ENCODE data around the gene MMP24OS. TPM values are rescaled to one million over a fixed set of nuclear protein-coding genes. Genes with fewer than 3 reads are reported as not detected.
"Not testable (repeated sequence)": the region's sequence is repeated elsewhere in the genome, so short reads cannot be mapped to it uniquely, and the experiment has no call there.

The MMP24OS gene
- total RNA-seq, 1 experiment from 2014 or later: 10.4 TPM

GRCh38 chr20:35275741-35276251, 2.1 kb downstream of the MMP24OS start:
- DNase-seq (ENCODE audit: low spot score): no peak

GRCh38 chr20:35274172-35275092, 3.5 kb downstream of the MMP24OS start:
- no peak for DNase-seq (ENCODE audit: low spot score)

DNA sequence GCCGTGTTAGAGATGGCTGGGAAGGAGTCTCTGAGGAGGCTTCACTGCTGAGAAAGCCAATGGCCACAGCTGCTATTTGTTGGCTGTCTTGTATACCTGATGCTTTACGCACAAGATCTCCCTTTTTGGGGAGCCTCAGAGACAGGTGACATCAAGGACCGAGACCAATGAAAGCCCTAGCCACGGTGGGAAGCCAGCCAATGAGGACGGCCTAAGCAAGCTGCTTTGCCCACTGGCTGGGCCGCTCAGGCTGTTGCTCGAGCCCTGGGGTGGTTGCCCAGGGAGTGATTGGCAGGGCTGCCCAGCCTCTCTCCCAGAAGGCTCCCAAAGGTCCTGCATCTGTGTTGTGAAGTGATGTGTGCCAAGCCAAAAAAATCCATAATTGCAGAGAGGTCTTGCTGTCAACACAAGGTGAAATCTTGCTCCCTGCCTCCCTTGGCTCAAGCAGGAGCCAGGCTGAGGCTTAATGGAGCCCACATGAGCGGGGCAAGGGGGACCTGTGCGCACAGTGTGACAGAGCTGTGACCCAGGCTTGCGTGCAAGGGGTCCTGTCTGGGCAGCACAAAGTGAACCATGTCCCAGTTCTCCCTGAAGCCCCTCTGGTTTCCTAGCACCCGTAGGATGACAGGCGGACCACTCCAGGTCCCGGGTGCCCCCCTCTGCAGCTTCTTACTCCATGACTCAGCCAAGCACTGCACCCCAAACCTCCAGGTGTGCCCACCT, 4.3 kb downstream of the MMP24OS start:
- DNase-seq (ENCODE audit: low spot score): no peak

- DNase-seq (ENCODE audit: low spot score): no peak
Observed at GRCh38 chr20:35271904-35272303, 6.0 kb downstream of the MMP24OS start.

- no peak for DNase-seq (ENCODE audit: low spot score)
Observed at GRCh38 chr20:35271073-35271882, 6.6 kb downstream of the MMP24OS start.

DNA sequence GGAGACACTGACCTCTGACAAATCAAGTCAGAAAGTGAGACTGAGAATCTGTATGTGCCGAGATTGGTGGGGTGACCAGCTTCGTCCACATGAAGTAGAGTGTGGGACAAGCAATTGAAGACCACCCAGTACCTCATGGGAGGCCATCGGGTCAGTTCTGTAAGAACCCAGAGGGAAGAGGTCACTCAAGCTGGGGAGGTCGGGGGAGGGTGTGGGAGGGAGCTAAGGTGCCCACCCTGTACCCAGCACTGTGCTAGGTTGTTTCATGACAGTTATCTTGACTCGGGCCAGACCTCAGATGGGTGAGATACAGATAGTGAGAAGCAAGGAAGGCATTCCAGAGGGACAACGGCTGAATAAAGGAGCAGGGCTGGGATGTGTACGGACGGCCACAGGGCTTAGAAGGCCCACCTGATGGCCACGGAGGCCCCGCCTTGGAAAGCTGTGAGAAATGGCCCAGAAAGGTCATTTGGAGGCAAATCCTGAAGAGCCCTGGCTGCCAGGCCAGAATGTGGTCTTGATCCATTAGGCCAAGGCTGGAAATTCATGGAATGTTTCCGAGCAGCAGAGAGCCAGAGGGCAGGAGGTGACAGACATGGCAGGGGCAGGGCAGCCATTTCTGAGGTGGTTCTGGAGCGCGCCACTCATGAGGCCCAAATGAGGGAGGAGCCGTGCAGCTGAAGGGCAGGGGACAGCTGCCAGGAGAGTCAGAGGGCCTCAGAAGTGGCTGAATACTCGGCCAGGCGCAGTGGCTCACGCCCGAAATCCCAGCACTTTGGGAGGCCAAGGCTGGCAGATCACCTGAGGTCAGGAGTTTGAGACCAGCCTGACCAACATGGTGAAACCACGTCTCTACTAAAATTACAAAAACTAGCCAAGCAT, 7.7 kb downstream of the MMP24OS start:
- no peak for DNase-seq (ENCODE audit: low spot score)

- DNase-seq (ENCODE audit: low spot score): peak; percentile 56
Observed at GRCh38 chr20:35269055-35269781, 8.7 kb downstream of the MMP24OS start.

GRCh38 chr20:35267092-35267491, 10.8 kb downstream of the MMP24OS start:
- no peak for DNase-seq (ENCODE audit: low spot score)

- DNase-seq (ENCODE audit: low spot score): no peak
Observed at GRCh38 chr20:35264755-35265154, 13.2 kb downstream of the MMP24OS start.

- no peak for DNase-seq (ENCODE audit: low spot score)
Observed at GRCh38 chr20:35263532-35264341, 14.2 kb downstream of the MMP24OS start.

- DNase-seq (ENCODE audit: low spot score): peak; percentile 63
Observed at GRCh38 chr20:35262731-35263531, 15.0 kb downstream of the MMP24OS start.

DNA sequence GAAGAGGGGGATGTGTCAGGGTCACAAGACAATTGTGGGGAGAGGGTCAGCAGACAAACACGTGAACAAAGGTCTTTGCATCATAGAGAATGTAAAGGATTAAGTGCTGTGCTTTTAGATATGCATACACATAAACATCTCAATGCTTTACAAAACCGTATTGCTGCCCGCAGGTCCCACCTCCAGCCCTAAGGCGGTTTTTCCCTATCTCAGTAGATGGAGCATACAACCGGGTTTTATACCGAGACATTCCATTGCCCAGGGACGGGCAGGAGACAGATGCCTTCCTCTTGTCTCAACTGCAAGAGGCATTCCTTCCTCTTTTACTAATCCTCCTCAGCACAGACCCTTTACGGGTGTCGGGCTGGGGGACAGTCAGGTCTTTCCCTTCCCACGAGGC, 15.6 kb downstream of the MMP24OS start:
- DNase-seq (ENCODE audit: low spot score): not testable (repeated sequence)

- no peak for DNase-seq (ENCODE audit: low spot score)
Observed at GRCh38 chr20:35260426-35260825, 17.5 kb downstream of the MMP24OS start.

GRCh38 chr20:35257175-35257909, 20.6 kb downstream of the MMP24OS start:
- no peak for DNase-seq (ENCODE audit: low spot score)

DNA sequence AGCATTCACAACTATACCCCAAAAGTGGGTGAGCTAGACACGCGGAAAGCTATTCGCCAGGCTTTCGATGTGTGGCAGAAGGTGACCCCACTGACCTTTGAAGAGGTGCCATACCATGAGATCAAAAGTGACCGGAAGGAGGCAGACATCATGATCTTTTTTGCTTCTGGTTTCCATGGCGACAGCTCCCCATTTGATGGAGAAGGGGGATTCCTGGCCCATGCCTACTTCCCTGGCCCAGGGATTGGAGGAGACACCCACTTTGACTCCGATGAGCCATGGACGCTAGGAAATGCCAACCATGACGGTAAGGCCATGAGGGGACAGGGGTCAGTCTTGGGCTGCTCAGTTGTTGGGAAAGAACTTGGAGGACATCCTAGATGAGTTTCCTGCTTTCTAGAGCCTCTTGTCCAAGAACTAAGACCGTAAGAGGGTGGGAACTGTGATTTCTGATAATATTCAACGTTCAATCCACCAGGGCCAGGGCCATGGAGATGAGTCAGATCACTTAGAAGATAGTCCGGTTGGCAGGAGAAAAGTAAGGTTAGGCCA, 23.4 kb downstream of the MMP24OS start:
- DNase-seq (ENCODE audit: low spot score): no peak

DNA sequence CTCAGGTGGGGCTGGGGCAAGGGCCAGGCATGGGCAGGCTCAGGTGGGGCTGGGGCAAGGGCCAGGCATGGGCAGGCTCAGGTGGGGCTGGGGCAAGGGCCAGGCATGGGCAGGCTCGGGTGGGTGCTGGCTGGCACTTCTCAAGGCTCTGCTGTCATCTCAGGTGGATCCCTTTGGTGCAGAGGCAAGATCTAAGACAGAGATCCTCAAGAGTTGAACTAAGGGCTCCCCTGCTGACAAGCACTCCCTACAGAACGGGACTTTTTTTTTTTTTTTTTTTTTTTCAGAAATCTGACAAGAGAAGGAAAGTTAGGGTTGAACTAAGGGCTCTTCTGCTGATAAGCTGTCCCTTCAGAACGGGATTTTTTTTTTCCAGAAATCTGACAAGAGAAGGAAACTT, 24.9 kb downstream of the MMP24OS start:
- DNase-seq (ENCODE audit: low spot score): no peak

GRCh38 chr20:35252598-35252997, 25.3 kb downstream of the MMP24OS start:
- not testable (repeated sequence) for DNase-seq (ENCODE audit: low spot score)

All from H4 (cell line).